Left lung (tissue), 10 donors: ENCODE data around the gene HYDIN. TPM values are rescaled to one million over a fixed set of nuclear protein-coding genes. Genes with fewer than 3 reads are reported as not detected.

Source experiments
- ATAC-seq: fragments of 200-7000 bp; cut with Tn5 transposase; one replicate; pipeline ENCODE4 v1.9.1; 2020; ENCODE audit warnings: moderate library complexity
- DNase-seq, 4 donors: peaks; one replicate each; pipeline ENCODE4 v3.0.0-alpha.2; 2013 to 2020
- H3K27ac ChIP-seq, 2 donors: fragments of 200-600 bp; sonication (generic) in 1 of 2; one replicate each; pipeline versions ENCODE4 v1.5.0 to v1.8.0; 2020 to 2021
- H3K27me3 ChIP-seq, 2 donors: fragments of 200-600 bp; sonication (generic) in 1 of 2; one replicate each; pipeline versions ENCODE4 v1.5.0 to v1.8.0; 2020 to 2021
- H3K36me3 ChIP-seq, 2 donors: fragments of 200-600 bp; sonication (generic) in 1 of 2; one replicate each; pipeline versions ENCODE4 v1.5.0 to v1.8.0; 2020 to 2021
- H3K4me1 ChIP-seq, 2 donors: fragments of 200-600 bp; one replicate each; pipeline ENCODE4 v1.8.0; 2021
- H3K4me3 ChIP-seq, 2 donors: fragments of 200-600 bp; sonication (generic) in 1 of 2; one replicate each; pipeline versions ENCODE4 v1.5.0 to v1.8.0; 2020 to 2021; ENCODE audit warnings: mild to moderate bottlenecking in 1 of 2
- H3K9me3 ChIP-seq, 2 donors: fragments of 200-600 bp; sonication (generic) in 1 of 2; one replicate each; pipeline versions ENCODE4 v1.5.0 to v1.8.0; 2020 to 2021
- CTCF ChIP-seq, 2 donors: fragments of 200-600 bp; sonication (generic) in 1 of 2; IDR thresholded peaks; one replicate each; pipeline versions ENCODE4 v1.5.0 to v1.8.0; 2021; ENCODE audit warnings: antibody characterized with exemption in 2 of 2
- intact Hi-C, 2 donors: fragments of 100-400 bp; cut with DNase I; formaldehyde crosslinking; loops; one replicate each; pipeline versions ENCODE4 v1.11.2 to v1.14.2; 2022
- polyA plus RNA-seq, 6 donors: library from polyadenylated mRNA; unstranded; fragments of 120-200 nt; gene quantifications; one replicate each; pipeline ENCODE4 v1.2.1, GENCODE V29; 2013; ENCODE audit not compliant: insufficient read length in 6 of 6
- total RNA-seq, 2 donors: library from RNA; stranded (reverse); fragmentation: NEBNext Ultra II Directional; extraction: Animal tissue kit (Norgen Biotek cat#: 25700); gene quantifications; one replicate each; pipeline ENCODE4 v1.2.1, GENCODE V29; 2021
- donor health status: DM: no; HTN: yes; CAD: no.
- donor health status: DM: no; HTN: no; CAD: no.

Gene HYDIN
- total and polyA plus RNA-seq, 8 donors = 3.3 to 16.8 (median 12.4) TPM

GRCh38 chr16:70801611-70802010 lies 428.9 kb downstream of the HYDIN start:
- H3K4me3 ChIP-seq = peak overlapping the region in 1 of 2 donors; percentile 97
- TF ChIP-seq CTCF (IDR thresholded peaks at IDR 0.05) = no peak
- intact Hi-C loops = no loop called here

GRCh38 chr16:70800781-70801480 lies 429.6 kb downstream of the HYDIN start, which contains the start of gene VAC14:
Gene VAC14, minus strand, starts transcription at chr16:70801158. Its CDS starts 258 bp downstream, at chr16:70800900.
- Histone ChIP-seq H3K4me3 (peak within 1 kb of the TSS; percentile 97), H3K27me3 (no peaks in the 10 kb centered on the region), H3K9me3 (no peaks in the 10 kb centered on the region), H3K27ac (peak within 1 kb of the TSS; percentile 68 to 88), H3K36me3 (no peaks in the 10 kb centered on the region), H3K4me1 (peaks cover 10 to 43% of the 10 kb centered on the region in 2 donors)
- peak; percentile 99 for ATAC-seq
- DNase-seq = peak; percentile 74 to 97 (median 92)
- no peak for TF ChIP-seq CTCF (IDR thresholded peaks at IDR 0.05)
- intact Hi-C loops = no loop called here

More at GRCh38 chr16:70801611-70802010, 428.9 kb downstream of the HYDIN start:
- Histone ChIP-seq H3K9me3 (no peaks in the 10 kb centered on the region), H3K4me1 (peaks cover 10 to 37% of the 10 kb centered on the region in 2 donors), H3K27me3 (peaks cover 0 to 3% of the 10 kb centered on the region in 2 donors), H3K27ac (no peak overlapping the region), H3K36me3 (no peaks in the 10 kb centered on the region)
- DNase-seq = no peak
- no peak for ATAC-seq

- DNase-seq (no peak), ATAC-seq (no peak)
- Histone ChIP-seq H3K4me1 (peaks cover 10 to 48% of the 10 kb centered on the region in 2 donors), H3K4me3 (peak overlapping the region; percentile 97), H3K27ac (peak overlapping the region; percentile 68 to 88), H3K27me3 (no peaks in the 10 kb centered on the region), H3K36me3 (no peaks in the 10 kb centered on the region), H3K9me3 (no peaks in the 10 kb centered on the region)
- intact Hi-C loops = no loop called here
- TF ChIP-seq CTCF (IDR thresholded peaks at IDR 0.05) = no peak
These were observed 430.2 kb downstream of the HYDIN start for GRCh38 chr16:70800311-70800710.

- ATAC-seq (peak; percentile 8), DNase-seq (no peak)
- H3K36me3 ChIP-seq = peaks cover 0 to 7% of the 10 kb centered on the region in 2 donors
- H3K4me3 ChIP-seq = no peak overlapping the region
- no peak overlapping the region for H3K27ac ChIP-seq
- H3K4me1 ChIP-seq = peaks cover 10 to 48% of the 10 kb centered on the region in 2 donors
- no peaks in the 10 kb centered on the region for H3K27me3 ChIP-seq
- no peaks in the 10 kb centered on the region for H3K9me3 ChIP-seq
- intact Hi-C loops = no loop called here
- TF ChIP-seq CTCF (IDR thresholded peaks at IDR 0.05) = no peak
These were observed 434.2 kb downstream of the HYDIN start for GRCh38 chr16:70796301-70796700.

GRCh38 chr16:70795296-70795912 lies 435.1 kb downstream of the HYDIN start:
- H3K4me3 ChIP-seq = no peak overlapping the region
- peaks cover 14 to 46% of the 10 kb centered on the region in 2 donors for H3K4me1 ChIP-seq
- DNase-seq (no peak), ATAC-seq (no peak)
- intact Hi-C loops = no loop called here
- no peaks in the 10 kb centered on the region for H3K9me3 ChIP-seq
- no peak overlapping the region for H3K27ac ChIP-seq
- no peaks in the 10 kb centered on the region for H3K27me3 ChIP-seq
- peaks cover 0 to 7% of the 10 kb centered on the region in 2 donors for H3K36me3 ChIP-seq
- TF ChIP-seq CTCF (IDR thresholded peaks at IDR 0.05) = no peak
